ENCODE measurements around the gene RNF212.

Gene RNF212

GRCh38 chr4:1122505-1122904 lies 9.1 kb upstream of the RNF212 start:
- DNase-seq (ENCODE audit: insufficient read length, low spot score) = no peak
- FAIRE-seq = no peak
- no peak for TF ChIP-seq CTCF (IDR thresholded peaks at IDR 0.05; ENCODE audit: insufficient read depth, missing control alignments)

- no peak for FAIRE-seq
- no peak for DNase-seq (ENCODE audit: insufficient read length, low spot score)
Measured at GRCh38 chr4:1116838-1117237, 3.5 kb upstream of the RNF212 start.

GRCh38 chr4:1115528-1116293 lies 2.3 kb upstream of the RNF212 start:
- no peak for DNase-seq (ENCODE audit: insufficient read length, low spot score)
- no peak for FAIRE-seq
- no peak for TF ChIP-seq CTCF (IDR thresholded peaks at IDR 0.05; ENCODE audit: insufficient read depth, missing control alignments)

More at GRCh38 chr4:1116838-1117237, 3.5 kb upstream of the RNF212 start:
- TF ChIP-seq CTCF (IDR thresholded peaks at IDR 0.05; ENCODE audit: insufficient read depth, missing control alignments) = no peak

GRCh38 chr4:1112821-1113182 lies 562 bp downstream of the RNF212 start:
- TF ChIP-seq CTCF (IDR thresholded peaks at IDR 0.05; ENCODE audit: insufficient read depth, missing control alignments) = no peak
- DNase-seq (ENCODE audit: insufficient read length, low spot score) = no peak
- FAIRE-seq = no peak

GRCh38 chr4:1112174-1112820 lies 1.1 kb downstream of the RNF212 start:
- FAIRE-seq (no peak), DNase-seq (ENCODE audit: insufficient read length, low spot score) (no peak)
- TF ChIP-seq CTCF (IDR thresholded peaks at IDR 0.05; ENCODE audit: insufficient read depth, missing control alignments) = no peak

GRCh38 chr4:1111259-1111809 lies 2.0 kb downstream of the RNF212 start:
- no peak for FAIRE-seq
- no peak for TF ChIP-seq CTCF (IDR thresholded peaks at IDR 0.05; ENCODE audit: insufficient read depth, missing control alignments)
- no peak for DNase-seq (ENCODE audit: insufficient read length, low spot score)

Measured in D721Med (cell line).